Mucosa of descending colon (tissue), 3 donors: Measurements from ENCODE around the gene RAMP3. TPM values are rescaled to one million over a fixed set of nuclear protein-coding genes. Genes with fewer than 3 reads are reported as not detected.

Experiments used
- ATAC-seq: fragments of 200-7000 bp; cut with Tn5 transposase; one replicate; pipeline ENCODE4 v1.9.1; 2020; ENCODE audit warnings: mild to moderate bottlenecking, moderate library complexity
- DNase-seq, 3 donors: peaks; one replicate each; pipeline ENCODE4 v3.0.0-alpha.2; 2020
- H3K36me3 ChIP-seq: fragments of 200-600 bp; one replicate; pipeline ENCODE4 v1.8.0; 2021; ENCODE audit warnings: low read depth, mild to moderate bottlenecking
- H3K4me1 ChIP-seq: fragments of 200-600 bp; one replicate; pipeline ENCODE4 v1.8.0; 2021; ENCODE audit warnings: low read depth, mild to moderate bottlenecking
- H3K4me3 ChIP-seq: fragments of 200-600 bp; one replicate; pipeline ENCODE4 v1.8.0; 2021; ENCODE audit warnings: mild to moderate bottlenecking
- H3K9me3 ChIP-seq: fragments of 200-600 bp; one replicate; pipeline ENCODE4 v1.8.0; 2021; ENCODE audit warnings: mild to moderate bottlenecking
- intact Hi-C, 2 donors: fragments of 100-400 bp; cut with DNase I in 1 of 2; cut with micrococcal nuclease in 1 of 2; formaldehyde crosslinking; loops; one replicate each; pipeline versions ENCODE4 v1.11.0 to v1.11.1; 2022; cut with DNase I, micrococcal nuclease
- total RNA-seq, 3 donors: library from RNA; stranded (reverse); fragmentation: NEBNext Ultra II Directional in 2 of 3; extraction: Animal tissue kit (Norgen Biotek cat#: 25700) in 2 of 3; gene quantifications; one replicate each; pipeline versions ENCODE4 v1.2.1 to v1.2.4, GENCODE V29; 2021 to 2023
- TF ChIP-seq, protein P1 (sequence below): fragments of 200-600 bp; IDR thresholded peaks from one replicate; pipeline ENCODE4 v1.8.0; 2022; ENCODE audit warnings: antibody characterized with exemption, mild to moderate bottlenecking
- donor health status: DM: no; HTN: no; CAD: no; lungs with moderate emphysema.
- donor health status: DM: no; HTN: no; CAD: no.
- donor health status: DM: no; HTN: yes; CAD: no.

RAMP3 gene
- total RNA-seq, 3 donors from 2014 or later = 5.4 to 13.5 (median 9.0) TPM

DNA sequence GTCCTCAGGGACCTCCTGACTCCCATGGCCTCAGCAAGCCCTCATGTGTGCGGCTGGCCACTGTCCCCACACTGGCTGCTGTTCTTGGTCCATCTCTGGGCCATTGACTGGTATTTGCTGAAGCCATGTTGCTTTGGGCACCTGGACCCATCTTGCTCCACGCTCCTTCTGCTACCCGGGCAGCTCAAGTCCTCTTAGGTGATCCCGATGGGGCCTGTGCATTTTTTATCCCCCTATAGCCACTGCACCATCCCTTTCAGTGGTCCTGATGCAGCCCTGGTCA lies 16.7 kb downstream of the RAMP3 start:
- no peak for DNase-seq

DNA sequence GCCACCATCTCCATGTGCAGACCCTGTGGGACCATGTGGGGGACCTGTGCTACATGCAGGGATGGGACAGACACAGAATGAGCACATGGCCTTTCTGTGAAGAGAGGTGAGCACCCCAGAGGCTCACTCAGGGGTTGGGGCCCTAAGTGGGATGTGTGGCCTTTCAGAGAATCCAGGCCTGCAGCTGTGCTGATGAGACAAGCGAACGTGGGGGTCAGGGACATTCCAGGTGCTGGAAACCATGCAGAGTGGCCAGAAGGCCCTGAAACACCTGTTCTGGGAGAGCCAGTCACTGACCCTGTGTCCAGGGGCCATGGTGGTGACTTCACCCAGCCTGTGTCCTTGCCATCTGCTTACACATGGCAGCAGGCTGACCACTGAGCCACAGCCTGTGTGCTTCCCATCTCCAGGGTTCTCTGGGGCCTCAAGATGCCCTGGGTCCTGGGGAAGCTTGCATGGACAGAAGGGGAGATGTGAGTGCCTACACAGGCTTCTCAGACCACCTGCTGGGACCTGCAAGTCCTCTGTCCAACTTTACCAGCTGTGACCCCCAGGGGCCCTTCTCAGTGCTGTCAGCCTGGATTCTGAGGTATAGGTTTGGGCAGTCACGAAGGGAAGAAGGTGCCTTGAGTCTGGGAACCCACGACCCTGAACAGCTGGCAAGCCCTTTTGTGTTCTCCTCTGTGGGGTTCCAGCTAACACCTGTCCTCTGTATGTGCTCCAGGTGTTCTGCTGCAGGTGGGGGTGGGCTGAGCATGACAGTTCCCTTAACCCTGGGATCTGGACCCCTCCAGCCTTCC lies 17.6 kb downstream of the RAMP3 start:
- no peak for ATAC-seq
- H3K4me1 ChIP-seq = no peaks in the 10 kb centered on the region
- no peak for DNase-seq
- H3K36me3 ChIP-seq = no peaks in the 10 kb centered on the region
- TF ChIP-seq, protein P1, sequence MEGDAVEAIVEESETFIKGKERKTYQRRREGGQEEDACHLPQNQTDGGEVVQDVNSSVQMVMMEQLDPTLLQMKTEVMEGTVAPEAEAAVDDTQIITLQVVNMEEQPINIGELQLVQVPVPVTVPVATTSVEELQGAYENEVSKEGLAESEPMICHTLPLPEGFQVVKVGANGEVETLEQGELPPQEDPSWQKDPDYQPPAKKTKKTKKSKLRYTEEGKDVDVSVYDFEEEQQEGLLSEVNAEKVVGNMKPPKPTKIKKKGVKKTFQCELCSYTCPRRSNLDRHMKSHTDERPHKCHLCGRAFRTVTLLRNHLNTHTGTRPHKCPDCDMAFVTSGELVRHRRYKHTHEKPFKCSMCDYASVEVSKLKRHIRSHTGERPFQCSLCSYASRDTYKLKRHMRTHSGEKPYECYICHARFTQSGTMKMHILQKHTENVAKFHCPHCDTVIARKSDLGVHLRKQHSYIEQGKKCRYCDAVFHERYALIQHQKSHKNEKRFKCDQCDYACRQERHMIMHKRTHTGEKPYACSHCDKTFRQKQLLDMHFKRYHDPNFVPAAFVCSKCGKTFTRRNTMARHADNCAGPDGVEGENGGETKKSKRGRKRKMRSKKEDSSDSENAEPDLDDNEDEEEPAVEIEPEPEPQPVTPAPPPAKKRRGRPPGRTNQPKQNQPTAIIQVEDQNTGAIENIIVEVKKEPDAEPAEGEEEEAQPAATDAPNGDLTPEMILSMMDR = no peak
- H3K4me3 ChIP-seq = no peak overlapping the region
- no peaks in the 10 kb centered on the region for H3K9me3 ChIP-seq
- intact Hi-C loops = no loop called here

More for the DNA sequence above, 16.7 kb downstream of the RAMP3 start:
- Histone ChIP-seq H3K36me3 (no peaks in the 10 kb centered on the region), H3K4me1 (no peaks in the 10 kb centered on the region), H3K9me3 (no peaks in the 10 kb centered on the region), H3K4me3 (no peak overlapping the region)
- TF ChIP-seq, protein P1 = no peak
- ATAC-seq = no peak
- intact Hi-C loops = no loop called here

DNA sequence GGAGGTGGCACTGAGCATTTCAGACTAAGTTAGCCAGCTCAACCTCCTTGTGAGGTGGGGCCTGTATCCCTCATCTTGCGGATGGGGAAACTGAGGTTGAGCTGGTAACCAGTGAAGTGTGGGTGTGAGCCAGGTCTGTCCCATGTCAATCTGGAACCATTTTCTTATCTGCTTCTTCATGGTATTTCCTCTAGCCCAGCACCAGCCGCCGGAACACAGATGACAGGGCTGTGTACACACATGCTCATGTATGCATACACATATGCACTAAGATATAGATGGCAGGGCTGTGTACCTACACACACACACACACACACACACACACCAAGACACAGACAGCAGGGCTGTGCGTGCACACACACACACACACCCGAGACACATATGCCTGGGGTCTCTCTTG lies 18.5 kb downstream of the RAMP3 start:
- Histone ChIP-seq H3K36me3 (no peaks in the 10 kb centered on the region), H3K4me1 (no peaks in the 10 kb centered on the region), H3K9me3 (no peaks in the 10 kb centered on the region), H3K4me3 (no peak overlapping the region)
- TF ChIP-seq, protein P1 = no peak
- intact Hi-C loops = no loop called here
- no peak for ATAC-seq
- no peak for DNase-seq

DNA sequence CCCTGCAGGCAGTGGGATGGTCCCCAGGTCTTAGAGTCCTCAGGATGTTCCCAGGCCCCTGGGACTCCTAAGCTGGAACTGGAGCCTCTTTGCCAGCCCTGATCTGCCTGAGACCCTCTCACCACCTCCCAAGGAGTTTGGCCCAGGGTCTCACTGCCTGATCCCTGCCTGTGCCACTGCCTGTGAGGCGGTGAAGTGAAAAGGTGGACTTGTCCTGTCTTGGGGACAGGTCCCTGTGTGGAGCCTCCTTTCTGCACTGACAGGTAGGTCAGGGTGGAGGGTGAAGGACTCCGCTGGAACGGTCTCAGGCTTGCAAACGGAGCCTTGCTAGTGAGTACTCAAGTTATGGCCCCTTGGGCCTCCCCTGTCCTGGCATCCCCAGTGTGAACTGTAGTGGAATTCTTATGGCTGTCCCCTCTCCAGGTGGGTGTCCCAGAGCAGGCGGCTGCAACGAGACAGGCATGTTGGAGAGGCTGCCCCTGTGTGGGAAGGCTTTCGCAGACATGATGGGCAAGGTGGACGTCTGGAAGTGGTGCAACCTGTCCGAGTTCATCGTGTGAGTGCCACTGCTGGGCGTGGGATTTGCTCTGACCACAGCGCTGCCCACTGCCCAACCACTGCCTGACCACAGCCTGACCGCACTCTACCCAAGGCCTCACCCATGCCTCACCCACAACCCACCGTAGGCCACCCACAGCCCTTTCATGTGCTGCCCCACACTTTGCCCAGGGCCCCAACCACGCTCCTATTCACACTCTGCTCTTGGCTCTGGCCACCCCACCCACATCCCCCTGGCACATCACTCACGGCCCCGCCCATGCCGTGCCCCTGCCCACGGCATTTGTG lies 19.5 kb downstream of the RAMP3 start:
- H3K36me3 ChIP-seq = no peaks in the 10 kb centered on the region
- intact Hi-C loops = no loop called here
- no peak for ATAC-seq
- DNase-seq = no peak
- no peaks in the 10 kb centered on the region for H3K9me3 ChIP-seq
- no peaks in the 10 kb centered on the region for H3K4me1 ChIP-seq
- H3K4me3 ChIP-seq = no peak overlapping the region
- TF ChIP-seq, protein P1 = no peak

DNA sequence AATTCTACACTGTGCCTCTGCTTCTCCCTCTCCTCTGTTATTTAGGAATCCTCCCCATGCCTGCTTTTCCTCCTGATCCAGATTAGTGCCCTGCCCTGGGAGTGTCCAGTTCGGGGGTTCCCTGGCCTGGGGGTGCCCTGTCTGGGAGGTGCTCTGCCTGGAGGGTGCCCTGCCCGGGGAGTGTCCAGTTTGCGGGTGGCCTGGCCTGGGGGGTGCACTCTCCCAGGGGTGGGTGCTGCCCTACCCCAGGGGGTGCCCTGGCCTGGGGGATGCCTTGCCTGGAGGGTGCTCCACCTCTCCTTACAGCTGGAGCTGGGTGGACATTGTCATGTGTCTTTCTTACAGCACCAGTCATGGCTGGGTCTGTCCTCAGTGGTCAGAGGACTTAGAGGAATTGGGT lies 20.2 kb downstream of the RAMP3 start:
- TF ChIP-seq, protein P1 = no peak
- intact Hi-C loops = no loop called here

More for the DNA sequence above, 20.2 kb downstream of the RAMP3 start:
- H3K4me1 ChIP-seq = no peaks in the 10 kb centered on the region
- no peak for DNase-seq
- no peaks in the 10 kb centered on the region for H3K36me3 ChIP-seq
- H3K4me3 ChIP-seq = no peak overlapping the region
- H3K9me3 ChIP-seq = no peaks in the 10 kb centered on the region
- no peak for ATAC-seq
